Subcutaneous preadipocyte (primary cell): ENCODE measurements around the gene CYB5RL. TPM values are rescaled to one million over a fixed set of nuclear protein-coding genes. Genes with fewer than 3 reads are reported as not detected.

Source experiments
- total RNA-seq: library from RNA; depleted of rRNA; stranded (reverse); fragments of >200 nt; gene quantifications from 2 replicates; pipeline ENCODE4 v1.2.3, GENCODE V29; 2012

The CYB5RL gene, protein sequence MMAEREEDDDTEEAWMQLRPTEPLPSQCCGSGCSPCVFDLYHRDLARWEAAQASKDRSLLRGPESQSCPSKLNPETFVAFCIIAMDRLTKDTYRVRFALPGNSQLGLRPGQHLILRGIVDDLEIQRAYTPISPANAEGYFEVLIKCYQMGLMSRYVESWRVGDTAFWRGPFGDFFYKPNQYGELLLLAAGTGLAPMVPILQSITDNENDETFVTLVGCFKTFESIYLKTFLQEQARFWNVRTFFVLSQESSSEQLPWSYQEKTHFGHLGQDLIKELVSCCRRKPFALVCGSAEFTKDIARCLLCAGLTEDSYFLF
- 7.6 and 8.5 TPM in 2 replicates for total RNA-seq

DNA sequence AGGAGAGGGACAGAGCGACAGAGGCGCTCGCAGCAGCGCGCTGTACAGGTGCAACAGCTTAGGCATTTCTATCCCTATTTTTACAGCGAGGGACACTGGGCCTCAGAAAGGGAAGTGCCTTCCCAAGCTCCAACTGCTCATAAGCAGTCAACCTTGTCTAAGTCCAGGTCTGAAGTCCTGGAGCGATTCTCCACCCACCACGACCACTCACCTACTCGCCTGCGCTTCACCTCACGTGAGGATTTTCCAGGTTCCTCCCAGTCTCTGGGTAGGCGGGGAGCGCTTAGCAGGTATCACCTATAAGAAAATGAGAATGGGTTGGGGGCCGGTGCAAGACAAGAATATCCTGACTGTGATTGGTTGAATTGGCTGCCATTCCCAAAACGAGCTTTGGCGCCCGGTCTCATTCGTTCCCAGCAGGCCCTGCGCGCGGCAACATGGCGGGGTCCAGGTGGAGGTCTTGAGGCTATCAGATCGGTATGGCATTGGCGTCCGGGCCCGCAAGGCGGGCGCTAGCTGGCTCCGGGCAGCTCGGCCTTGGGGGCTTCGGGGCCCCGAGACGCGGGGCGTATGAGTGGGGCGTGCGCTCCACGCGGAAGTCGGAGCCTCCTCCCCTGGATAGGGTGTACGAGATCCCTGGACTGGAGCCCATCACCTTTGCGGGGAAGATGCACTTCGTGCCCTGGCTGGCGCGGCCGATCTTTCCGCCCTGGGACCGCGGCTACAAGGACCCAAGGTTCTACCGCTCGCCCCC, at the start of gene CYB5RL, which contains the start of gene MRPL37:
Gene CYB5RL (minus strand): TSS at position 266 of the 754 bp plus-strand sequence. CDS start 4,414 bp downstream, outside the sequence.
Gene MRPL37 (plus strand): TSS at position 403 of the 754 bp plus-strand sequence. CDS start 77 bp downstream, at position 480.

DNA sequence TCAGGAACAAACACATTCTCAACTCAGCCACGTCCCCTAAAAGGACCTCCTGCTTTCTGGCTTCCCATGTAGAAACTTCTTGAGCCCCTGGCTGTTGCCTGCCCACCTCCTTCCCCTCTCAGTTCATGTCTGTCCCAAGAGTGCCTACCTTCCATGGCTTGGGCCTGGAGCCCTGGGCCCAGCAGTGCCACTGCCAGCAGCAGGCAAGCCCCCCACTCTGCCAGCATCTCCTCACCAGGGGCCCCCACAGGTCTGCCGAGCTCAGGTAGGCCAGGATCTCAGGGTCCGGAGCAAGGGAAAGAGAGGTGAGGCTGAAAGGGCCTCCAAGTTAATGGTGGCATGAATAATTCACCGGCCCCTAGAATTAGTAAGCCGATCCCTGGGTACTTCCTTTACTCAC, 47.1 kb downstream of the CYB5RL start, which contains the start of gene CDCP2:
Gene CDCP2 (minus strand): TSS at position 305 of the 400 bp plus-strand sequence. CDS start 78 bp downstream, at position 227.

Other genes with a start within 250 kb of the CYB5RL start
- gene LDLRAD1, start 181.8 kb downstream of the CYB5RL start, total RNA-seq = not detected in 2 replicates
- 116 and 150 TPM in 2 replicates for gene TMEM59, start 146.8 kb downstream of the CYB5RL start, total RNA-seq
- gene TCEANC2, start 146.4 kb downstream of the CYB5RL start, total RNA-seq = 2.2 and 5.1 TPM in 2 replicates
- gene CDCP2, start 47.0 kb downstream of the CYB5RL start, total RNA-seq = not detected in 2 replicates
- gene MRPL37, start 137 bp upstream of the CYB5RL start, total RNA-seq = 102 and 119 TPM in 2 replicates
- gene SSBP3, start 206.4 kb upstream of the CYB5RL start, total RNA-seq = 11.4 and 25.4 TPM in 2 replicates